SK-N-SH (cell line): ENCODE results near the gene THBS1. TPM values are rescaled to one million over a fixed set of nuclear protein-coding genes. Genes with fewer than 3 reads are reported as not detected.

Source experiments
- CTCF ChIA-PET: fragments of 300-600, 350-600 bp; formaldehyde crosslinking; extraction: SDS; loops from one replicate; lab custom pipeline; 2021; lab: Yijun Ruan, JAX
- POLR2A ChIA-PET: fragments of 350-600 bp; sonication (Branson Sonifier 250); formaldehyde crosslinking; extraction: SDS; loops from one replicate; lab custom pipeline; 2020; ENCODE audit warnings: antibody characterized with exemption, inconsistent platforms; lab: Yijun Ruan, JAX
- DNase-seq: peaks from one replicate; pipeline ENCODE4 v3.0.0; 2012
- H2AFZ ChIP-seq: fragments of 200-600 bp; sonication (generic); 2 replicates; pipeline ENCODE4 v1.8.1; 2016; ENCODE audit warnings: antibody characterized with exemption, mild to moderate bottlenecking, low read depth
- H3F3A ChIP-seq: fragments of 200-600 bp; sonication (generic); replicated peaks from 2 replicates; pipeline ENCODE3; 2016; ENCODE audit warnings: antibody characterized with exemption, mild to moderate bottlenecking; ENCODE audit not compliant: insufficient read depth
- H3K27ac ChIP-seq, 2 experiments: fragments of 200-500 bp in 1 of 2; fragments of 200-600 bp in 1 of 2; sonication (Bioruptor generic) in 1 of 2; sonication (generic), shearing (Covaris generic) in 1 of 2; 2 replicates each; pipeline versions ENCODE4 v1.5.1 to v1.6.1; 2014 to 2016; ENCODE audit warnings: low read depth in 2 of 2, inconsistent platforms in 1 of 2, low read length in 1 of 2, mild to moderate bottlenecking in 1 of 2, mixed read lengths in 1 of 2
- H3K27me3 ChIP-seq: fragments of 200-600 bp; sonication (generic), shearing (Covaris generic); 2 replicates; pipeline ENCODE4 v1.6.1; 2016; ENCODE audit warnings: mixed run types; ENCODE audit not compliant: insufficient read depth
- H3K36me3 ChIP-seq, 2 experiments: fragments of 200-500 bp in 1 of 2; fragments of 200-600 bp in 1 of 2; sonication (Bioruptor generic) in 1 of 2; sonication (generic) in 1 of 2; replicated peaks in 1 of 2; 2 replicates each; pipeline versions ENCODE3 to v1.5.1; 2014 to 2016; ENCODE audit warnings: low read length in 1 of 2, mild to moderate bottlenecking in 1 of 2; ENCODE audit not compliant: insufficient read depth in 2 of 2, control insufficient read depth in 1 of 2
- H3K4me1 ChIP-seq, 2 experiments: fragments of 200-500 bp in 1 of 2; fragments of 200-600 bp in 1 of 2; sonication (Bioruptor generic) in 1 of 2; sonication (generic), shearing (Covaris generic) in 1 of 2; 2 replicates each; pipeline versions ENCODE4 v1.5.1 to v1.6.1; 2014 to 2016; ENCODE audit warnings: low read depth in 1 of 2, low read length in 1 of 2, mixed run types in 1 of 2; ENCODE audit not compliant: insufficient read depth in 2 of 2, control insufficient read depth in 1 of 2
- H3K4me2 ChIP-seq: fragments of 200-600 bp; sonication (generic), shearing (Covaris generic); 2 replicates; pipeline ENCODE4 v1.6.1; 2017; ENCODE audit warnings: mixed run types
- H3K4me3 ChIP-seq, 2 experiments: fragments of 200-500 bp in 1 of 2; fragments of 200-600 bp in 1 of 2; sonication (Bioruptor generic) in 1 of 2; sonication (generic), shearing (Covaris generic) in 1 of 2; 2 replicates each; pipeline versions ENCODE4 v1.5.1 to v1.8.1; 2014 to 2016; ENCODE audit warnings: low read depth in 2 of 2, inconsistent platforms in 1 of 2, low read length in 1 of 2, mild to moderate bottlenecking in 1 of 2, mixed read lengths in 1 of 2, moderate library complexity in 1 of 2
- H3K79me2 ChIP-seq: fragments of 200-600 bp; sonication (generic); 2 replicates; pipeline ENCODE4 v1.8.1; 2017; ENCODE audit warnings: mild to moderate bottlenecking; ENCODE audit not compliant: insufficient read depth
- H3K9ac ChIP-seq: fragments of 200-600 bp; sonication (generic); 2 replicates; pipeline ENCODE4 v1.6.1; 2017; ENCODE audit warnings: mixed run types
- H3K9me2 ChIP-seq: fragments of 200-600 bp; sonication (generic); 2 replicates; pipeline ENCODE4 v1.6.1; 2017; ENCODE audit warnings: mixed run types
- H3K9me3 ChIP-seq: fragments of 200-600 bp; sonication (generic); 2 replicates; pipeline ENCODE4 v1.6.1; 2017; ENCODE audit warnings: mixed run types, mild to moderate bottlenecking, moderate library complexity
- H4K20me1 ChIP-seq: fragments of 200-600 bp; sonication (generic); 2 replicates; pipeline ENCODE4 v1.6.1; 2017; ENCODE audit warnings: mild to moderate bottlenecking, mixed run types; ENCODE audit not compliant: insufficient read depth
- ELF1 ChIP-seq: IDR thresholded peaks from 2 replicates; pipeline ENCODE4 v1.4.0; 2012
- EP300 ChIP-seq, 2 experiments: IDR thresholded peaks; 2 replicates each; pipeline versions ENCODE4 v1.4.0 to v1.6.1; 2012; ENCODE audit warnings: borderline replicate concordance in 1 of 2, low read depth in 1 of 2, low read length in 1 of 2
- GABPA ChIP-seq: IDR thresholded peaks from 2 replicates; pipeline ENCODE4 v1.4.0; 2012; ENCODE audit warnings: low read depth, mild to moderate bottlenecking
- GATA2 ChIP-seq: sonication (generic); formaldehyde crosslinking; IDR thresholded peaks from 2 replicates; pipeline ENCODE4 v1.5.0; 2020; ENCODE audit warnings: mild to moderate bottlenecking, missing genetic modification reagents
- IRF3 ChIP-seq: fragments of 150-350 bp; IDR thresholded peaks from 2 replicates; pipeline ENCODE4 v1.6.1; 2016; ENCODE audit warnings: mild to moderate bottlenecking, low read depth, low read length
- JUND ChIP-seq: IDR thresholded peaks from 2 replicates; pipeline ENCODE4 v1.4.0; 2012
- RAD21 ChIP-seq: IDR thresholded peaks from 2 replicates; pipeline ENCODE4 v1.6.1; 2012; ENCODE audit warnings: mild to moderate bottlenecking, low read length
- RFX5 ChIP-seq: IDR thresholded peaks from 2 replicates; pipeline ENCODE4 v1.6.1; 2012; ENCODE audit warnings: mild to moderate bottlenecking, improper control_type of control experiment, low read length
- SMC3 ChIP-seq: IDR thresholded peaks from 2 replicates; pipeline ENCODE4 v1.6.1; 2012; ENCODE audit warnings: low read depth, low read length, improper control_type of control experiment
- TAF1 ChIP-seq: IDR thresholded peaks from 2 replicates; pipeline ENCODE4 v1.6.1; 2012; ENCODE audit warnings: low read depth, mild to moderate bottlenecking, low read length, moderate library complexity, borderline replicate concordance
- USF2 ChIP-seq: fragments of 150-350 bp; IDR thresholded peaks from 2 replicates; pipeline ENCODE4 v1.6.1; 2017; ENCODE audit warnings: antibody characterized with exemption, low read length, low read depth, borderline replicate concordance
- ZBTB33 ChIP-seq: IDR thresholded peaks from 2 replicates; pipeline ENCODE4 v1.4.0; 2012; ENCODE audit warnings: low read depth, borderline replicate concordance
- WGBS: methylation state at CpG from one replicate; pipeline ENCODE4 v1.1.6; 2017; ENCODE audit warnings: low lambda C conversion rate; 5-methylcytosine and 5-hydroxymethylcytosine counted together
- polyA plus RNA-seq, 3 experiments: library from polyadenylated mRNA; depleted of rRNA; stranded (reverse); fragments of >200 nt; gene quantifications; 2 replicates each; pipeline ENCODE4 v1.2.3, GENCODE V29; 2012
- TF ChIP-seq, protein P1 (sequence below): IDR thresholded peaks from 2 replicates; pipeline ENCODE4; 2012

The THBS1 gene
- polyA plus RNA-seq, 1 of the 3 experiments (the other 2 are of a cell fraction) = 117 TPM

DNA sequence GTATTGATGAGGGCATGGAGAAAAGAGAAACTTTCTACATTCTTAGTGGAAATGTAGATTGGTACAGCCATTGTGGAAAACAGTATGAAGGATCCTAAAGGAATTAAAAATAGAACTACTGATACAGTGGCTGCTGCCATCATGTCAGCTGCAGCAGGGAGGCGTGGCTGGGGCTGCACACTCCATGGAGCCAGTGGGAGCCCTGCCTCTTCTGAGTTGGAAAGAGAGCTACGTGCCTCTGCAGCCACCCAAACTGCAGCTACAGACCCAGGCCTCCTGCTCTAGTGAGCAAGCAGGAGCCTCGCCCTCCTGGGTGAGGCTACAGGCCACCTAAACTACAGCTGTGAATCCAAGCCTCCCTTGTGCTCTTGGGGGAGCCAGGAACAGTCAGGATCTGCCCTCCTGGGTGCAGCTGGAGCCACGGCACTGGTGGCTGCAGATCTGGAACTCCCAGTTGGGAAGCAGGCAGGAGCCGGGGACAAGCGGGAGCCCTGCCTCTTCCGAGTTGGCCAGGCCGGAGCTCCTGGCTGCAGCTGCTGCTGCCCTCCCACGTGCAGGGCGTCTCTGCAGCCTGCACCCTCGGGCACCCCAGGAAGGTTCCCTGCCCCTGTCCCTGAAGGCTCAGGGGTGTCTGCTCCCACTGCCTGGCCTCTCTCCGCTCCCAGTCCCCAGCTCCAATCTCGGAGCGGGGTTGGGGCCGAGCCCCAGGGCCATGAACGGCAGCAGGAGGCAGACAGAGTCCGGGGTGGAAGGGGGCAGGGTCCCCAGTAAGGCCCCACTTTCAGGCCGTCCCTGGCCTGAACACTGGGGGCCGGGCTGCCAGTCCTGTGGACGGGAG is 64.5 kb downstream of the THBS1 start:
- no peak for DNase-seq
- H3K4me3 ChIP-seq = no peak overlapping the region
- TF ChIP-seq RFX5 (no peak), GABPA (no peak), USF2 (no peak), ZBTB33 (no peak), ELF1 (no peak), TAF1 (no peak), JUND (no peak), GATA2 (CRISPR knock-in tag) (no peak), SMC3 (no peak), EP300 (IDR thresholded peaks at IDR 0.05; ENCODE audit: borderline replicate concordance in 1 of 2, low read depth in 1 of 2, low read length in 1 of 2) (no peak), IRF3 (no peak), RAD21 (no peak)
- TF ChIP-seq, protein P1, sequence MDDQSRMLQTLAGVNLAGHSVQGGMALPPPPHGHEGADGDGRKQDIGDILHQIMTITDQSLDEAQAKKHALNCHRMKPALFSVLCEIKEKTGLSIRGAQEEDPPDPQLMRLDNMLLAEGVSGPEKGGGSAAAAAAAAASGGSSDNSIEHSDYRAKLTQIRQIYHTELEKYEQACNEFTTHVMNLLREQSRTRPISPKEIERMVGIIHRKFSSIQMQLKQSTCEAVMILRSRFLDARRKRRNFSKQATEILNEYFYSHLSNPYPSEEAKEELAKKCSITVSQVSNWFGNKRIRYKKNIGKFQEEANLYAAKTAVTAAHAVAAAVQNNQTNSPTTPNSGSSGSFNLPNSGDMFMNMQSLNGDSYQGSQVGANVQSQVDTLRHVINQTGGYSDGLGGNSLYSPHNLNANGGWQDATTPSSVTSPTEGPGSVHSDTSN = no peak
- no peaks in the 10 kb centered on the region for H3K9me3 ChIP-seq
- H3K4me2 ChIP-seq = no peak overlapping the region
- ChIA-PET POLR2A (no interaction called here), CTCF (interaction anchor here (0.5 to 1.4 kb wide), 3 partner anchors 9 to 818 kb away, joined by 3 to 4 read pairs (median 3); no protein-coding TSS in a partner anchor)
- 93% methylated on average over 7 of the region's 20 CpGs for WGBS
- H3K9me2 ChIP-seq = no peaks in the 10 kb centered on the region
- no peaks in the 10 kb centered on the region for H3K27me3 ChIP-seq
- H4K20me1 ChIP-seq = no peaks in the 10 kb centered on the region
- H2AFZ ChIP-seq = no peak overlapping the region
- no peaks in the 10 kb centered on the region for H3K36me3 ChIP-seq
- H3K27ac ChIP-seq = no peak overlapping the region
- no peak overlapping the region for H3K9ac ChIP-seq
- H3F3A ChIP-seq = peaks cover 23% of the 10 kb centered on the region
- peaks cover 9 to 27% of the 10 kb centered on the region in 2 experiments for H3K4me1 ChIP-seq
- H3K79me2 ChIP-seq = no peaks in the 10 kb centered on the region
